ENCODE results near the gene UGT1A5. TPM values are rescaled to one million over a fixed set of nuclear protein-coding genes. Genes with fewer than 3 reads are reported as not detected.

The UGT1A5 gene
- 0.09 TPM for total RNA-seq
- 0.14 TPM for polyA plus RNA-seq
- long read RNA-seq, donor 1, result 0 reads
- long read RNA-seq, donor 2, result 0 reads
- long read RNA-seq, donor 3, result 0 reads
- long read RNA-seq, donor 4, result 0 reads
- long read RNA-seq, donor 5, result 0 reads
- long read RNA-seq, donor 6, result 0 reads
- long read RNA-seq, donor 7, result 0 reads
- long read RNA-seq, donor 8, result 0 reads
- long read RNA-seq, donor 9, result 0 reads
- long read RNA-seq, donor 10, result 0 reads

GRCh38 chr2:233712611-233713261 is at the start of gene UGT1A5:
Gene UGT1A5 (plus strand): TSS chr2:233712907. CDS start chr2:233712992, 85 bp downstream.
- peaks cover 0 to 2% of the 10 kb centered on the region in 2 donors for H3K27me3 ChIP-seq (ENCODE audit: control insufficient read depth in 2 of 2, insufficient read depth in 1 of 2, low read length in 1 of 2)
- H3K4me3 ChIP-seq (ENCODE audit: low read length in 2 of 2), result no peak within 1 kb of the TSS
- no peaks in the 10 kb centered on the region for H3K36me3 ChIP-seq (ENCODE audit: control insufficient read depth in 2 of 2, insufficient read depth in 2 of 2, low read length in 1 of 2)
- H3K9me3 ChIP-seq (ENCODE audit: control insufficient read depth in 2 of 2, insufficient read depth in 1 of 2, low read length in 1 of 2), result no peaks in the 10 kb centered on the region
- no peak within 1 kb of the TSS for H3K27ac ChIP-seq (ENCODE audit: low read depth in 1 of 2, low read length in 1 of 2)
- 87% methylated on average over 14 of the region's 14 CpGs for WGBS
- peaks cover 0 to 22% of the 10 kb centered on the region in 2 donors for H3K4me1 ChIP-seq (ENCODE audit: control insufficient read depth in 2 of 2, insufficient read depth in 2 of 2, low read length in 2 of 2)
- DNase-seq (ENCODE audit: low read depth in 6 of 9, low spot score in 9 of 9), result peak in 1 of 9 donors; percentile 9

GRCh38 chr2:233663911-233664310 is 48.8 kb upstream of the UGT1A5 start:
- DNase-seq (ENCODE audit: low read depth in 6 of 9, low spot score in 9 of 9), result no peak
- Histone ChIP-seq H3K4me3 (ENCODE audit: low read length in 2 of 2) (no peak overlapping the region), H3K4me1 (ENCODE audit: control insufficient read depth in 2 of 2, insufficient read depth in 2 of 2, low read length in 2 of 2) (no peaks in the 10 kb centered on the region), H3K9me3 (ENCODE audit: control insufficient read depth in 2 of 2, insufficient read depth in 1 of 2, low read length in 1 of 2) (no peaks in the 10 kb centered on the region), H3K27me3 (ENCODE audit: control insufficient read depth in 2 of 2, insufficient read depth in 1 of 2, low read length in 1 of 2) (no peaks in the 10 kb centered on the region), H3K36me3 (ENCODE audit: control insufficient read depth in 2 of 2, insufficient read depth in 2 of 2, low read length in 1 of 2) (no peaks in the 10 kb centered on the region), H3K27ac (ENCODE audit: low read depth in 1 of 2, low read length in 1 of 2) (no peak overlapping the region)
- WGBS, result 85% methylated on average over 1 of the region's 1 CpG

GRCh38 chr2:233668605-233669260 is 44.0 kb upstream of the UGT1A5 start:
- no peaks in the 10 kb centered on the region for H3K36me3 ChIP-seq (ENCODE audit: control insufficient read depth in 2 of 2, insufficient read depth in 2 of 2, low read length in 1 of 2)
- no peak for DNase-seq (ENCODE audit: low read depth in 6 of 9, low spot score in 9 of 9)

GRCh38 chr2:233671290-233672161 is 41.2 kb upstream of the UGT1A5 start, which contains the start of gene UGT1A9:
Gene UGT1A9 (plus strand): TSS chr2:233671898. CDS start chr2:233671935, 37 bp downstream.
- no peak for DNase-seq (ENCODE audit: low read depth in 6 of 9, low spot score in 9 of 9)
- Histone ChIP-seq H3K9me3 (ENCODE audit: control insufficient read depth in 2 of 2, insufficient read depth in 1 of 2, low read length in 1 of 2) (no peaks in the 10 kb centered on the region), H3K4me3 (ENCODE audit: low read length in 2 of 2) (no peak within 1 kb of the TSS), H3K4me1 (ENCODE audit: control insufficient read depth in 2 of 2, insufficient read depth in 2 of 2, low read length in 2 of 2) (no peaks in the 10 kb centered on the region), H3K27me3 (ENCODE audit: control insufficient read depth in 2 of 2, insufficient read depth in 1 of 2, low read length in 1 of 2) (no peaks in the 10 kb centered on the region), H3K36me3 (ENCODE audit: control insufficient read depth in 2 of 2, insufficient read depth in 2 of 2, low read length in 1 of 2) (no peaks in the 10 kb centered on the region), H3K27ac (ENCODE audit: low read depth in 1 of 2, low read length in 1 of 2) (no peak within 1 kb of the TSS)
- WGBS, result 96% methylated on average over 5 of the region's 5 CpGs

More at GRCh38 chr2:233668605-233669260, 44.0 kb upstream of the UGT1A5 start:
- peak overlapping the region in 1 of 2 donors; percentile 4 for H3K27ac ChIP-seq (ENCODE audit: low read depth in 1 of 2, low read length in 1 of 2)
- no peaks in the 10 kb centered on the region for H3K27me3 ChIP-seq (ENCODE audit: control insufficient read depth in 2 of 2, insufficient read depth in 1 of 2, low read length in 1 of 2)
- 97% methylated on average over 4 of the region's 4 CpGs for WGBS
- no peak overlapping the region for H3K4me3 ChIP-seq (ENCODE audit: low read length in 2 of 2)
- H3K4me1 ChIP-seq (ENCODE audit: control insufficient read depth in 2 of 2, insufficient read depth in 2 of 2, low read length in 2 of 2), result no peaks in the 10 kb centered on the region
- no peaks in the 10 kb centered on the region for H3K9me3 ChIP-seq (ENCODE audit: control insufficient read depth in 2 of 2, insufficient read depth in 1 of 2, low read length in 1 of 2)

- Histone ChIP-seq H3K27me3 (ENCODE audit: control insufficient read depth in 2 of 2, insufficient read depth in 1 of 2, low read length in 1 of 2) (no peaks in the 10 kb centered on the region), H3K4me3 (ENCODE audit: low read length in 2 of 2) (no peak overlapping the region), H3K9me3 (ENCODE audit: control insufficient read depth in 2 of 2, insufficient read depth in 1 of 2, low read length in 1 of 2) (no peaks in the 10 kb centered on the region), H3K4me1 (ENCODE audit: control insufficient read depth in 2 of 2, insufficient read depth in 2 of 2, low read length in 2 of 2) (no peaks in the 10 kb centered on the region), H3K36me3 (ENCODE audit: control insufficient read depth in 2 of 2, insufficient read depth in 2 of 2, low read length in 1 of 2) (no peaks in the 10 kb centered on the region), H3K27ac (ENCODE audit: low read depth in 1 of 2, low read length in 1 of 2) (no peak overlapping the region)
- 60% methylated on average over 3 of the region's 3 CpGs for WGBS
- no peak for DNase-seq (ENCODE audit: low read depth in 6 of 9, low spot score in 9 of 9)
Measured at GRCh38 chr2:233672886-233673285, 39.8 kb upstream of the UGT1A5 start.

- no peaks in the 10 kb centered on the region for H3K36me3 ChIP-seq (ENCODE audit: control insufficient read depth in 2 of 2, insufficient read depth in 2 of 2, low read length in 1 of 2)
- DNase-seq (ENCODE audit: low read depth in 6 of 9, low spot score in 9 of 9), result no peak
- no peaks in the 10 kb centered on the region for H3K9me3 ChIP-seq (ENCODE audit: control insufficient read depth in 2 of 2, insufficient read depth in 1 of 2, low read length in 1 of 2)
- H3K27me3 ChIP-seq (ENCODE audit: control insufficient read depth in 2 of 2, insufficient read depth in 1 of 2, low read length in 1 of 2), result no peaks in the 10 kb centered on the region
- peak overlapping the region in 1 of 2 donors; percentile 37 for H3K27ac ChIP-seq (ENCODE audit: low read depth in 1 of 2, low read length in 1 of 2)
- no peaks in the 10 kb centered on the region for H3K4me1 ChIP-seq (ENCODE audit: control insufficient read depth in 2 of 2, insufficient read depth in 2 of 2, low read length in 2 of 2)
- H3K4me3 ChIP-seq (ENCODE audit: low read length in 2 of 2), result no peak overlapping the region
Measured at GRCh38 chr2:233673896-233674295, 38.8 kb upstream of the UGT1A5 start.

GRCh38 chr2:233674314-233674713 is 38.4 kb upstream of the UGT1A5 start:
- no peak overlapping the region for H3K4me3 ChIP-seq (ENCODE audit: low read length in 2 of 2)
- peak overlapping the region in 1 of 2 donors; percentile 37 for H3K27ac ChIP-seq (ENCODE audit: low read depth in 1 of 2, low read length in 1 of 2)
- WGBS, result 86% methylated on average over 1 of the region's 1 CpG

GRCh38 chr2:233674995-233675394 is 37.7 kb upstream of the UGT1A5 start:
- no peak overlapping the region for H3K4me3 ChIP-seq (ENCODE audit: low read length in 2 of 2)
- no peaks in the 10 kb centered on the region for H3K9me3 ChIP-seq (ENCODE audit: control insufficient read depth in 2 of 2, insufficient read depth in 1 of 2, low read length in 1 of 2)
- no peaks in the 10 kb centered on the region for H3K4me1 ChIP-seq (ENCODE audit: control insufficient read depth in 2 of 2, insufficient read depth in 2 of 2, low read length in 2 of 2)
- 91% methylated on average over 4 of the region's 4 CpGs for WGBS
- no peaks in the 10 kb centered on the region for H3K36me3 ChIP-seq (ENCODE audit: control insufficient read depth in 2 of 2, insufficient read depth in 2 of 2, low read length in 1 of 2)
- no peak overlapping the region for H3K27ac ChIP-seq (ENCODE audit: low read depth in 1 of 2, low read length in 1 of 2)
- peak in 1 of 9 donors; percentile 19 for DNase-seq (ENCODE audit: low read depth in 6 of 9, low spot score in 9 of 9)
- H3K27me3 ChIP-seq (ENCODE audit: control insufficient read depth in 2 of 2, insufficient read depth in 1 of 2, low read length in 1 of 2), result no peaks in the 10 kb centered on the region

More at GRCh38 chr2:233674314-233674713, 38.4 kb upstream of the UGT1A5 start:
- no peak for DNase-seq (ENCODE audit: low read depth in 6 of 9, low spot score in 9 of 9)
- H3K4me1 ChIP-seq (ENCODE audit: control insufficient read depth in 2 of 2, insufficient read depth in 2 of 2, low read length in 2 of 2), result no peaks in the 10 kb centered on the region
- H3K27me3 ChIP-seq (ENCODE audit: control insufficient read depth in 2 of 2, insufficient read depth in 1 of 2, low read length in 1 of 2), result no peaks in the 10 kb centered on the region
- H3K9me3 ChIP-seq (ENCODE audit: control insufficient read depth in 2 of 2, insufficient read depth in 1 of 2, low read length in 1 of 2), result no peaks in the 10 kb centered on the region
- H3K36me3 ChIP-seq (ENCODE audit: control insufficient read depth in 2 of 2, insufficient read depth in 2 of 2, low read length in 1 of 2), result no peaks in the 10 kb centered on the region
